ENCODE results near the gene KIAA1671. TPM values are rescaled to one million over a fixed set of nuclear protein-coding genes. Genes with fewer than 3 reads are reported as not detected.

KIAA1671 gene
- total and polyA plus RNA-seq, 2 donors (not counting 1 experiment from before 2014, with no cell fraction given), result 0.01 to 0.02 TPM

DNA sequence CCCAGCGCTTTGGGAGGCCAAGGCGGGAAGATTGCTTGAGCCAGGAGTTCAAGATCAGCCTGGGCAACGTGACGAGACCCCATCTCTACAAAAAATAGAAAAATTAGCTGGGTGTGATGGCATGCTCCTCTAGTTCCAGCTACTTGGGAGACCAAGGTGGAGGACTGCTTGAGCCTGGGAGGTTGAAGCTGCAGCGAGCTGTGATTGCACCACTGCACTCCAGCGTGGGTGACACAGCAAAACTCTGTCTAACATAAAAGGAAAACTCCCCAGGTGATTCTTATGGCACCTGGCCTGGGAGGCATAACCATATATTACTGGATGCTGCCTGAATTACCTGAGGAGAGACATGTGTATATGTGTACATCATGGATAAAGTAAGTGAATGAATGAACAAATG is 29.1 kb downstream of the KIAA1671 start:
- H4K20me1 ChIP-seq (ENCODE audit: control insufficient read depth, insufficient read depth, low read length, poor library complexity, severe bottlenecking), result no peaks in the 10 kb centered on the region
- H3K79me2 ChIP-seq (ENCODE audit: control insufficient read depth, insufficient read depth, low read length), result no peaks in the 10 kb centered on the region
- WGBS (ENCODE audit: insufficient coverage), result 91% methylated on average over 4 of the region's 6 CpGs
- TF ChIP-seq EZH2 (IDR thresholded peaks at IDR 0.05; ENCODE audit: borderline replicate concordance, insufficient read depth, low read depth, low read length, poor library complexity, severe bottlenecking), result no peak
- no peak for TF ChIP-seq CTCF (IDR thresholded peaks at IDR 0.05)
- no peaks in the 10 kb centered on the region for H3K36me3 ChIP-seq (replicated peaks in 1 of 2; ENCODE audit: control extremely low read depth in 1 of 2, control insufficient read depth in 1 of 2, extremely low read depth in 1 of 2, insufficient read depth in 2 of 2, low read length in 1 of 2)
- ATAC-seq (ENCODE audit: low read depth) (no peak), DNase-seq (no peak)
- H3K4me3 ChIP-seq (ENCODE audit: control extremely low read depth in 1 of 5, extremely low read depth in 1 of 5, insufficient read depth in 1 of 5, low read depth in 2 of 5, low read length in 4 of 5), result no peak overlapping the region
- ChIA-PET CTCF (no interaction called here), POLR2A (no interaction called here)
- H3K27me3 ChIP-seq (replicated peaks in 1 of 4; ENCODE audit: control extremely low read depth in 1 of 4, control insufficient read depth in 3 of 4, insufficient read depth in 4 of 4, low read length in 3 of 4), result peaks cover 0 to 4% (median 0%) of the 10 kb centered on the region in 4 experiments
- no peak overlapping the region for H3K9ac ChIP-seq (ENCODE audit: low read length)
- H3K9me3 ChIP-seq (ENCODE audit: control extremely low read depth in 1 of 3, control insufficient read depth in 2 of 3, insufficient read depth in 1 of 3, low read length in 2 of 3), result peaks cover 0 to 5% (median 0%) of the 10 kb centered on the region in 3 donors
- Mint-ChIP-seq H3K27me3 (peaks cover 20% of the 10 kb centered on the region), H3K27ac (no peak overlapping the region), H3K4me1 (no peaks in the 10 kb centered on the region), H3K9me3 (ENCODE audit: insufficient read depth) (no peaks in the 10 kb centered on the region), H3K4me3 (no peak overlapping the region)
- H2AFZ ChIP-seq (ENCODE audit: insufficient read depth, low read depth, low read length, poor library complexity, severe bottlenecking), result no peak overlapping the region
- intact Hi-C loops (cut with micrococcal nuclease), result no loop called here
- H3K27ac ChIP-seq (ENCODE audit: low read length in 2 of 2), result no peak overlapping the region
- no peak overlapping the region for H3K4me2 ChIP-seq (replicated peaks; ENCODE audit: low read depth, low read length, poor library complexity, severe bottlenecking)
- H3K4me1 ChIP-seq (ENCODE audit: control insufficient read depth in 2 of 2, insufficient read depth in 2 of 2, low read length in 2 of 2), result no peaks in the 10 kb centered on the region

DNA sequence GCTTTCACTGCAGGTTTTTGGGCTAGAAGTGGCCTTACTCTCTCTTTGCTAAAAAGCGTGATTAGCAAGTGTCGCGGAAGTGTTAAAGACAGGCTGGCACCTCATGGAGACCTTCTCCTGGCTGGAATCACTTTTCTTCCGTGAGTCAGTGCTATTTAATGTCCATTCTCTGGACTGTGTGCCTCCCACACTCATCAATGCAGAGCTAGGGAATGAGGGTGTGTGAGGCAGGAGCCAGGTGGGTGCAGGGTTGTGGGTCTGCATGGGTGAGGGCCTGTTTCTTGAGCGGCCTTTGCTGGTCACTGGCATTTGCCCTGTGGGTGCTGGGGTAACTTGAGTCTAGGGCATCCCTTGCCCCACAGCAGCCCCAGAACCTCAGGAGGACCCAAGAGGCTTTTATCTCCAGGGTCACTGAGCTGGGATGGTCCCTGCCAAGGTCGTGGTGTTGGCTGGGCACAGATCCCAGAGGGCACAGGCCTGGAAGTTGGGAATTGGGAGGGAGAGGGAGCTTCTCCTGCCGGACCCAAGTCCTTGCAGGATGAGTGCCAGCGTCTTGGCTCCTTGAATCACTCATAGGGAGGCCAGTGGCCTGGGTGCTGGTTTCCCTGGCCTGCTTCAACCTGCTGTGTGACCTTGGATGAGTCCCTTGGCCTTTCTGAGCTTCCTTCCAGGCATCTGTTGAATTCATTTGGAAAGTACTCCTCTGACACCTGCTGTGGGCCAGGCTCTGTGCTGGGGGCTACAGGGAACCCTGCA is 30.0 kb downstream of the KIAA1671 start:
- 80% methylated on average over 6 of the region's 8 CpGs for WGBS (ENCODE audit: insufficient coverage)
- intact Hi-C loops (cut with micrococcal nuclease), result no loop called here
- DNase-seq (no peak), ATAC-seq (ENCODE audit: low read depth) (no peak)
- H3K27ac ChIP-seq (ENCODE audit: low read length in 2 of 2), result no peak overlapping the region
- H3K27me3 Mint-ChIP-seq, result peaks cover 20% of the 10 kb centered on the region
- no peak overlapping the region for H3K27ac Mint-ChIP-seq
- H3K36me3 ChIP-seq (replicated peaks in 1 of 2; ENCODE audit: control extremely low read depth in 1 of 2, control insufficient read depth in 1 of 2, extremely low read depth in 1 of 2, insufficient read depth in 2 of 2, low read length in 1 of 2), result no peaks in the 10 kb centered on the region
- ChIA-PET CTCF (interaction anchor here (0.7 kb wide), 1 partner anchor 115 kb away, joined by 3 read pairs; no protein-coding TSS in a partner anchor), POLR2A (no interaction called here)
- no peak overlapping the region for H3K4me3 Mint-ChIP-seq
- no peak overlapping the region for H2AFZ ChIP-seq (ENCODE audit: insufficient read depth, low read depth, low read length, poor library complexity, severe bottlenecking)
- no peak overlapping the region for H3K4me3 ChIP-seq (ENCODE audit: control extremely low read depth in 1 of 5, extremely low read depth in 1 of 5, insufficient read depth in 1 of 5, low read depth in 2 of 5, low read length in 4 of 5)
- no peak overlapping the region for H3K4me2 ChIP-seq (replicated peaks; ENCODE audit: low read depth, low read length, poor library complexity, severe bottlenecking)
- H3K79me2 ChIP-seq (ENCODE audit: control insufficient read depth, insufficient read depth, low read length), result no peaks in the 10 kb centered on the region
- no peaks in the 10 kb centered on the region for H3K9me3 Mint-ChIP-seq (ENCODE audit: insufficient read depth)
- H3K4me1 Mint-ChIP-seq, result no peaks in the 10 kb centered on the region
- H3K4me1 ChIP-seq (ENCODE audit: control insufficient read depth in 2 of 2, insufficient read depth in 2 of 2, low read length in 2 of 2), result no peaks in the 10 kb centered on the region
- TF ChIP-seq EZH2 (IDR thresholded peaks at IDR 0.05; ENCODE audit: borderline replicate concordance, insufficient read depth, low read depth, low read length, poor library complexity, severe bottlenecking) (no peak), CTCF (IDR thresholded peaks at IDR 0.05) (no peak)
- H3K27me3 ChIP-seq (replicated peaks in 1 of 4; ENCODE audit: control extremely low read depth in 1 of 4, control insufficient read depth in 3 of 4, insufficient read depth in 4 of 4, low read length in 3 of 4), result peaks cover 0 to 6% (median 0%) of the 10 kb centered on the region in 4 experiments
- H3K9me3 ChIP-seq (ENCODE audit: control extremely low read depth in 1 of 3, control insufficient read depth in 2 of 3, insufficient read depth in 1 of 3, low read length in 2 of 3), result peaks cover 0 to 9% (median 0%) of the 10 kb centered on the region in 3 donors
- no peaks in the 10 kb centered on the region for H4K20me1 ChIP-seq (ENCODE audit: control insufficient read depth, insufficient read depth, low read length, poor library complexity, severe bottlenecking)
- no peak overlapping the region for H3K9ac ChIP-seq (ENCODE audit: low read length)
